Measurements from ENCODE around the gene GBP4.

The GBP4 gene

DNA sequence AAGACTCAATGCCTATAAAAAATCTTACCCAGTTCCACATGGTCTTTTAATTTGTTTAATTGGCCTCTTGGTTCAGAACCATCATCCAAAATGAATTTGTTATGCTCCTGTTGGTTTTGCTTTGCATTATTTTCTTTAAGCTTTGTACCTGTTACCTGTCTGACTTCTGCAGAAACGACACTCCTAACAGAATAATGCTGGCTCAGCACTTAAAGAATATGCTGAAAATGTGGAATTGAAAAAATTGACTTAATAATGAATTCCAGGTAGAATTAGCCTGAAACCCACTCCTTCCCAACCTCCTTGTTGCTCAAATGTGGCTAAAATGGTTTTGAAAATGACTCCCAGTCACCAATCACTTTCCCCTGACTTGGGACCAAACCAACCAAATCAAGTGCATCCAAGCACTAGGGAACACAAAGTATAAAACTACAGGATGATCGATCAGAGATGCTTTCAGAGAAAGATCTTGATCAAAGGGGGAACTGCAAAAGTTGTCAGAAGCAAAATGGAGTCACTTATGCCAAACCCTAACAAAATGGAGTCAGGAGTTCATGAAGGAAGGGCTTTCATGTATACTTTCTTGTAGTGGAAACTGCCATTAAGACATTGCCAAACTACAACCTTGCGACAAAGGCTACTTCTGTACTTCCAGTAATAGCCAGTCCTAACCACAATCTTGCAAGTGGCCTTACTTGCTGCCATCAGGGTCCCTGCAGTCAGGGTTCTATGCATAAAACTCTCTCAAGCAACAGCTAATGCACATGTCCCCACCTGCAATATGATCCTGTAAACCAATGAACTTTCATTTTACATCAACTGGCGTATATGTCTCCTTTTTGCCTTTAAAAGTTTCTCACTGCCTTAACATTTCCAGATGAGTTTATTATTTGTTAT lies 28.3 kb downstream of the GBP4 start:
- no peak for DNase-seq (ENCODE audit: low read depth)

DNA sequence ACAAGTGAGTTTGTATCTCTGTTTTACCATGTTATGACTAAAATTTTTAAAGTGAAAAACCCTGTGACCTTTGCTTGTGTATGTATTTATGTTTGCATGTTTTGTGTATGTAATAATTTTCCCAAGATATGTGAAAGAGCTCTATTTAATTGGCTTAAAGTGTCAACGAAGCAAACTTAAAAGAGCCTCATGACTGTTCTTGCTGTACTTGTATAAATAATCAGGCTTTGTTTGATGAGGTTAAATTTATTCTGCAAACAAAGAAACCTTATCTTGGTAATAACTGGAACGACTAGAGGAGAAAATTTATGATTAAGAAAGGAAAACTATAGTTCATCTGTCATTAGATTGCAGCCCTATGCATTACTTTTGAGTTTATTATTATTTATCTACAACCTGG lies 29.6 kb downstream of the GBP4 start:
- no peak for DNase-seq (ENCODE audit: low read depth)

DNA sequence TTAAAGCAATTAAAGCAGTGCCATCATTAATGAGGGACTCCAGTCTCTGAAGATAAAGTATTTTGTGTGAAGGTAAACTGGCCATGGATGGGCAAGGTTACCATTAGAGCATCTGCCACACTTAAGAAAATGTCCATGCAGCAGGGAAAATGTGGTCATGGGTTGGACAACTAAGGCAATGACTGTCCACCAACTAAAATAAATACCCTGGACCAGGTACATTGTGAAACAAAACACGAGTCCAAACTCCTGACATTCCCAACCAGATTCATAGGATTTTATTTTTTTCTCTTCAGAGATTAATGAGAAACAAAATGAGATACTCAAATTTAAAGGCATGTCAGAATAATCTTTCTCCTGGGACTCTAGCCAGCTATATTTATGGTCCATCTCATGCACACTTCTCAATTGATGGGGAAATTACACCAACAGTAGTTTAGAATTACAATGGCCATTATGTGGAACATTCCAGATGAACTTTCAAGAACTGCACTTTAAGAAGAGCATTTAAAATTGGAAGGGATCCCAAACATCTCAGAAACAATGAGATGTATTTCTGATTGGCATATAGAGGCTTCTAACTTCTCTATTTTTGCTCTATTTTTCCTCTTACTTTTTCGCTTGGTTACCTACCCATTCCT lies 31.0 kb downstream of the GBP4 start:
- no peak for DNase-seq (ENCODE audit: low read depth)

DNA sequence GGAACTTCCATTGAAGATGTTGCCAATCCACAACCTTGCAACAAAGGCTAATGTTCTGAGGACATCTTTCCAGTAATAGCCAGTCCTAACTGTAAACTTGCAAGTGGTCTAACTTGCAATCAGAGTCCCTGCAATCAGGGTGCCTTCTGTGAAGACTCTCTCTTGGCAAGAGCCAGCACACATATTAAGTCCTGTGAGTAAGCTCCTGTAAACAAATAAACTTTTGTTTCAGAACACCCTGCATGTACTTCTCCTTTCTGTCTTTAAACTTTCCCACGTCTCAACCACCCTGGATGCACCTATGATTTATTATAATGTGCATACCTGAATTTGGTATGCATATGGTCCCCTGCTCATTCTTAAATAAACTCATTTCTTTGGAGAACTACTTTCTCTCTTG lies 32.0 kb downstream of the GBP4 start:
- no peak for DNase-seq (ENCODE audit: low read depth)

DNA sequence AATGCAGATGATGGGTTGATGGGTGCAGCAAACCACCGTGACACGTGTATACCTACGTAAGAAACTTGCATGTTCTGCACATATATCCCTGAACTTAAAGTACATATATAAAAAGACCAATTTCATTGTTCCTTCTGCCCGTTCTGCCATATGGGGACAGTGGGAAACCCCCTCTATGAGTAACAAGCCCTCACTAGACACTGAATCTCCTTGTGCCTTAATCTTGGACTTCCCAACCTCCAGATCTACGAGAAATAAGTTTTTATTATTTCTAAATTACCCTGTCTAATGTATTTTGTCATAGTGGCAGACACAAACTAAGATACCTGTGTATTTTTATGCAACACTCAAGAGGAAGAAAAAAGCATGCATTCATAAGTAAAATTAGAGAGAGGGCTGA lies 32.9 kb downstream of the GBP4 start:
- DNase-seq (ENCODE audit: low read depth) = no peak

DNA sequence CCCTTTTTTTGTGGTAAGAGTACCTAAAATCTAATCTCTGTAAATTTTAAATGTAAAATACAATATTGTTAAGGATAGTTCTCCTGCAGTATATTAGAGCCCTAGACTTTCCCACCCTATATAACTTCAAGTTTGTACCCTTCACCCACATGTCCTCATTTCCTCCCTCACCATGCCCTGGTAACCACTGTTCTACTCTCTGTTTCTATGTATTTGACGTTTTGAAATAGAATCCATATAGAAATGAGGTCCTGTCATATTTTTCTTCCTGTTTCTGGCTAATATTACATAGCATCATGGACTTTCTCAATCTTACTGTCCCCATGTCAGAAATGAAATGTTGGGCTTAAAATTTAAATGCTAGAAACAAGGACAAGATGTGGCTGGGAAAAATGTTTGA lies 47.7 kb downstream of the GBP4 start:
- DNase-seq (ENCODE audit: low read depth) = no peak

DNA sequence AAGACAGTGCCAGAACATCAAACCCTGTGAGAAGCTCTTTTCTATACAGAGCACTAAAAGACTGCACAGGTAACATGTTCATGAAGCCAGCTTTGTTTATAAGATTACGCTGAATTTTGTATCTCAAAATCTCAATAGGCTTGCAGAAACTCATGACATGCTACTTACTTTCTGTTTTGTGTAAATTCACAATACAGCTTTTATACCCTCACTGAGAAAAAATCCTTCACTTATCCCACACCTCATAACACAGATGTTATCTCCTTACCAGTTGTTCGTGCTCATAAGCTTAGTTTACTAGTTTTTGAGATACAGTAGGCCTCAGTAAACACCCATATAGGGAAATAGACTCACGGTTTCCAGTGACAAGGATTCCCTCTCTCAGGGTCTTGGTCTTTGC lies 48.8 kb downstream of the GBP4 start:
- no peak for DNase-seq (ENCODE audit: low read depth)

DNA sequence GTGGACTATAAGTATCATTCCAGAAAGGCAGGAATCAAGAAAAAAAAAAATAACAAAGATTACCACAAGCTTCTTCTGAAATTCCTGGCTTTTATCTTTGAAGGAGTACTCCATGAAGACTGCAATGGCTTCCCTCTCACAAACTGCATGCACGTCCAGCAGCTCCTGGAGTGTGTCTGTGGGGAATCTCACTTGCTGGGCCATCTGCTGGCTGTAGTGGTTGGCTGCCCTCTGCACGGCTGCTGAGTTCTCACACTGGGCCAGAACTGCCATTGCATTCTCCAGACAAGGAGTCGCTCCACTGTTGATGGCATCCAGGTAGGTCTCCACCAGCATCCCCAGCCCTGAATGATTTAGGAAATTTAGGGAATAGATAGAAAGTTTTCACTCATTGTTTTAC lies 49.5 kb downstream of the GBP4 start:
- no peak for DNase-seq (ENCODE audit: low read depth)

DNA sequence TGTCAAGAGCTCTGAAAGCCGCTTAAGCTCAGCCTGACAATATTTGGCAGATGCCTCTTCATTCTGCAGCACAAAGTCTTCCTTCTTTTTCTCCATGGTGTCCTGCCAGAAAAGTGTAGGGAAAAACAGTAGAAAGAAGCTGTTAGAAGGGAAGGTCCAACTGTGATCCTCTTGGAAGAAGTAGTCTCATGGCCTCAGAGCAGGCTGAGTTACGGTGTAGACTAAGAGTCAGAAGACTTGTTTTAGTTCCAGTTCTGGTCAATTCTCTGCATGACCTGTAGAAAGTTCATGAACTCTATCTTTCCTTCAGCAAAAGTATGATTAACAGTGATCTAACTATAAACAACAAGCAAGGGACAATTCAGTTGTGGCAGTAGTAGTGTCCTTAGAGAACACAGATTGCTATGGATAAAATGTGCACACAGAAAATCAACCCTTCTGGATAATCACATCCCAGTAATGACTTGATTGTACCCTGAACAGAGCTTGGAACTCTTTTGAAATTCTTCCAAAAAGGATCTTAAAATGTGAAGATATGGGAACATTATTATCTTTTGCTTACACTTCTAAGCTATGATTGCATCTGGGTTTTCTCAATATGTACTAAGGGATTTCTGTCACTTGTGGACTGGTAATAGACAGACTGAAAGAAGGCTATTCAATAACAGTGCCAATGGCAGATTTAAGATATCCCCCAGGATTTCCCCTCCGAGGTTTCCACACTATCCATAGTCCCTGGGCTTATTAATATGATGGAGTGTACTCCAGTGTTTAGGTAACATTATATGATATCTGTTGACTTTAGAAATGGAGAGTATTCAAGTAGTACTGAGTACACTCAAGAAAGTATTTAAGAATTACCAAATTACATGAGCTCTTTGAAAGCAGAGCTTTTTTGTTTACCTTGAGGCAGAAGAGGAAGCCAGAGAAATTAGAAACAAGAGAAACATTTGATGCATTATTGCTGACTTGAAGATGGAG lies 50.8 kb downstream of the GBP4 start:
- no peak for DNase-seq (ENCODE audit: low read depth)

DNA sequence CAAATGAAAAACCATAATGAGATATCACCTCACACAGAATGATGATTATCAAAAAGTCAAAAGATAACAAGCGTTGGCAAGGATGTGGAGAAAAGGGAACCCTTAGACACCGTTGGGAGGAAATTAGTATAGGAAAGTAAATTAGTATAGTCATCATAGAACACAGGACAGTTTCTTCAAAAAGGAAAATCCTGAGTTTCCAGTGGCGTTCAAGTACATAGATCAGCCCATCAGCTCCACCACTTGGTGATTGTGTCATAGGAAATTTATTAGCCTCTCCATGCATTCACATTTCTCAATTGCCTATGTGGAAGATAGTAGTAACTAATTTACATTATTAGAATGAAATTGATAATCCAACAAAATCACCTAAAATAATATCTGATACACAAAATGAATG lies 52.0 kb downstream of the GBP4 start:
- DNase-seq (ENCODE audit: low read depth) = no peak

DNA sequence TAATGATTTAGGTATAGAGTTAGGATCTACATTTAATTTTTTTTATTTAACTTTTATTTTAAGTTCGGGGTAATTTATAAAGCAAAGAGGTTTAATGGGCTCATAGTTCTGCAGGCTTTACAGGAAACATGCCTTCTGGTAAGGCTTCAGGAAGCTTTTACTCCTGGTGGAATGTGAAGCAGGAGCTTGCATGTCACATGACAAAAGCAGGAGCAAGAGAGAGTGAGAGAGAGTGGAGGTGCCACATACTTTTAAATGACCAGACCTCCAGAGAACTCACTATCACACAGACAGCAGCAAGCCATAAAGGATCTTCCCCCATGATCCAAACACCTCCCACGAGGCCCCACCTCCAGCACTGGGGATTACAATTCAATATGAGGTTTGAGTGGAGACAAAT lies 55.3 kb downstream of the GBP4 start:
- DNase-seq (ENCODE audit: low read depth) = no peak

DNA sequence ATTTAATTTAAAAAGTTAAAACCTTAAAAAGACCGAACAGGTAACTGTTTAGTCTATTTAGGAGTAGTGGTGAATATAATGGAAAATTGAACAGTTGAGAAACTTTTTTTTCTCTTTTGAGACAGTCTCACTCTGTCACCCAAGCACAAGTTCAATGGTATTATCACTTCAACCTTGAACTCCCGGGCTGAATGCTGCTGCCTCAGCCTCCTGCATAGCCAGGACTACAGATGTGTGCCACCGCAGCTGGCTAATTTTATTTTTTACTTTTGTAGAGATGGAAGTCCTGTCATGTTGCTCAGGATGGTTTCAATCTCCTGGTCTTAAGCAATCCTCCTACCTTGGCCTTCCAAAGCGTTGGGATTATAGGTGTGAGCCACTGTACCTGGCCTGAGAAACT lies 56.6 kb downstream of the GBP4 start:
- no peak for DNase-seq (ENCODE audit: low read depth)

DNA sequence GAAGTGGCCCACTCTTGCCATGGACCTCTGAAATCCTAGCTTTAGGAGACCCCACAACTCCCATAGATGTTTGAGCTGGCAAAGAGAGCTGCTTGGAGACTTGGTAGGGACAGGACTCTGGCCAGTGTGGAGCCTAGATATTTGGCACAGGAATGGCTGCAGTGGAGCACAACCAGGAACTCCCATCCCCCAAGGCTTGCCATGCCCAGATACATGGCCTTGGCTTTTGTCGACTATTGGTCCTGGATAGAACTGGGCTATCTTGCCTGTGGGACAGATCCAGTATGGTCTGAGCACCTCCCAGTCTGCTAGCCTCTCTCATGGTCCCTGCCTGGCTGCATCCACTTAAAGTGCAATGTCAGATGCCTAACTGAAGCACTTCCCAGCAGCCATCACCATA lies 65.0 kb downstream of the GBP4 start:
- DNase-seq (ENCODE audit: low read depth) = no peak

Measured in stimulated activated CD8-positive, alpha-beta memory T cell treated with anti-CD3 and anti-CD28 coated beads, Interleukin-12 subunit alpha, Interleukin-12 subunit beta, amount 100 ng/mL, for 4 hours (primary cell).